DND-41 (cell line): ENCODE results near the gene HNRNPAB.

Experiments used
- ATAC-seq: fragments of 200-7000 bp; cut with Tn5 transposase; 3 replicates; pipeline ENCODE4 v1.9.1; 2021; ENCODE audit warnings: low read depth; ENCODE audit not compliant: insufficient read depth
- DNase-seq: peaks from one replicate; pipeline ENCODE4 v3.0.0-alpha.2; 2020
- H2AFZ ChIP-seq: 2 replicates; pipeline ENCODE4 v1.6.0; 2012; ENCODE audit warnings: low read depth, low read length
- H3K27ac ChIP-seq: 2 replicates; pipeline ENCODE4 v1.5.1; 2012; ENCODE audit warnings: low read length, inconsistent platforms
- H3K27me3 ChIP-seq: fragments of 200-600 bp; sonication (generic); 2 replicates; pipeline ENCODE4 v1.6.0; 2012; ENCODE audit warnings: low read length, mild to moderate bottlenecking, inconsistent platforms; ENCODE audit not compliant: insufficient read depth, poor library complexity
- H3K36me3 ChIP-seq: 2 replicates; pipeline ENCODE4 v1.5.1; 2012; ENCODE audit warnings: low read length, inconsistent platforms; ENCODE audit not compliant: insufficient read depth
- H3K4me1 ChIP-seq: 2 replicates; pipeline ENCODE4 v1.5.1; 2012; ENCODE audit warnings: mild to moderate bottlenecking, low read length; ENCODE audit not compliant: insufficient read depth
- H3K4me2 ChIP-seq: 2 replicates; pipeline ENCODE4 v1.6.0; 2012; ENCODE audit warnings: mild to moderate bottlenecking, moderate library complexity, low read length, inconsistent platforms; ENCODE audit not compliant: insufficient read depth
- H3K4me3 ChIP-seq, 2 experiments: fragments of 200-600 bp in 1 of 2; shearing (Covaris generic) in 1 of 2; 2 replicates each; pipeline ENCODE4 v1.5.1; 2012 to 2016; ENCODE audit warnings: inconsistent platforms in 2 of 2, low read length in 2 of 2, mild to moderate bottlenecking in 2 of 2, low read depth in 1 of 2, moderate library complexity in 1 of 2
- H3K79me2 ChIP-seq: 2 replicates; pipeline ENCODE4 v1.6.0; 2012; ENCODE audit warnings: low read length, inconsistent platforms; ENCODE audit not compliant: insufficient read depth
- H3K9ac ChIP-seq: 2 replicates; pipeline ENCODE4 v1.6.0; 2012; ENCODE audit warnings: low read depth, mild to moderate bottlenecking, inconsistent platforms, low read length, moderate library complexity
- H3K9me3 ChIP-seq: 2 replicates; pipeline ENCODE4 v1.5.1; 2012; ENCODE audit warnings: low read length, moderate library complexity, mild to moderate bottlenecking, inconsistent platforms; ENCODE audit not compliant: insufficient read depth, severe bottlenecking
- H4K20me1 ChIP-seq: 2 replicates; pipeline ENCODE4 v1.6.0; 2012; ENCODE audit warnings: low read length; ENCODE audit not compliant: insufficient read depth
- EZH2 ChIP-seq: IDR thresholded peaks from 3 replicates; pipeline ENCODE4 v1.6.1; 2012; ENCODE audit warnings: borderline replicate concordance, low read depth, mild to moderate bottlenecking, moderate library complexity, low read length, inconsistent platforms; ENCODE audit not compliant: severe bottlenecking
- TF ChIP-seq, protein P1 (sequence below): IDR thresholded peaks from 2 replicates; pipeline ENCODE4 v1.5.1; 2012; ENCODE audit warnings: borderline replicate concordance, low read length, moderate library complexity, mild to moderate bottlenecking; ENCODE audit not compliant: poor library complexity, severe bottlenecking; ENCODE audit errors: extremely low read depth

HNRNPAB gene

DNA sequence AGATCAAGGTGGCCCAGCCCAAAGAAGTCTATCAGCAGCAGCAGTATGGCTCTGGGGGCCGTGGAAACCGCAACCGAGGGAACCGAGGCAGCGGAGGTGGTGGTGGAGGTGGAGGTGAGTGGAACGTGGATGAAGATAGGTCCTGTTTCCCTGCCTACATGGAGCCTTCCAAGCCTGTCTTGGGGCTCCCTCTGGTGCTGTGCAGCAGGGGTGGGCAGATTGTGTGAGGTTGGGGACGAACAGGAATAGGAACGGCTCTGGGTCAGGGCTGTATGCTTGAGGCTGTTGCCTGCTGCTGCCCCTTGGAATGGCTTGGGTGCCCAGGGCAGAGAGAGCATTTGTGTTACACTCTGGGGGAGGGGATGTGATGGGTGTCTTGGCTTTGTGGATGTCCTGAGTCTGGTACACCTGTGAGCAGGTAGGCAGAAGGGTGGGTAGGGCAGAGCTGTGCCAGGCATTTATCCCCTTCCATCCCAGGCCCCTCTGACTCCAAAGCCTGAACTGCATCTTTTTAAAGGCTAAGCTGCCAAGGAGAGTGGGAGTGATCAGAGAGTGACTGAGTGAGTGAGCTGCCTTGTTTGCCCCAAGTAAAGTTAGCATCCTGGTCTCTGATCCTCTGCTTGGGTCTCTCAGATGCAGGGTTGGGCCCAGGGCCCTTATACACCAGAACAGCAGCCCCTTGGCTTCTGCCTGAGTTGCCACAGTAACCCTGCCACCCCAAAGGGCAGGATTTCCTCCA lies 5.2 kb downstream of the HNRNPAB start:
- Histone ChIP-seq H3K27me3 (no peaks in the 10 kb centered on the region), H3K9me3 (no peaks in the 10 kb centered on the region), H2AFZ (no peak overlapping the region), H3K4me1 (peaks cover 40% of the 10 kb centered on the region), H3K4me3 (no peak overlapping the region), H3K9ac (no peak overlapping the region), H3K36me3 (peaks cover 92% of the 10 kb centered on the region), H3K79me2 (peaks cover 83% of the 10 kb centered on the region), H3K4me2 (peak overlapping the region; percentile 38; the same call in 1 of the 2 replicates), H4K20me1 (peaks cover 92% of the 10 kb centered on the region), H3K27ac (no peak overlapping the region)
- TF ChIP-seq EZH2: no peak
- TF ChIP-seq, protein P1, sequence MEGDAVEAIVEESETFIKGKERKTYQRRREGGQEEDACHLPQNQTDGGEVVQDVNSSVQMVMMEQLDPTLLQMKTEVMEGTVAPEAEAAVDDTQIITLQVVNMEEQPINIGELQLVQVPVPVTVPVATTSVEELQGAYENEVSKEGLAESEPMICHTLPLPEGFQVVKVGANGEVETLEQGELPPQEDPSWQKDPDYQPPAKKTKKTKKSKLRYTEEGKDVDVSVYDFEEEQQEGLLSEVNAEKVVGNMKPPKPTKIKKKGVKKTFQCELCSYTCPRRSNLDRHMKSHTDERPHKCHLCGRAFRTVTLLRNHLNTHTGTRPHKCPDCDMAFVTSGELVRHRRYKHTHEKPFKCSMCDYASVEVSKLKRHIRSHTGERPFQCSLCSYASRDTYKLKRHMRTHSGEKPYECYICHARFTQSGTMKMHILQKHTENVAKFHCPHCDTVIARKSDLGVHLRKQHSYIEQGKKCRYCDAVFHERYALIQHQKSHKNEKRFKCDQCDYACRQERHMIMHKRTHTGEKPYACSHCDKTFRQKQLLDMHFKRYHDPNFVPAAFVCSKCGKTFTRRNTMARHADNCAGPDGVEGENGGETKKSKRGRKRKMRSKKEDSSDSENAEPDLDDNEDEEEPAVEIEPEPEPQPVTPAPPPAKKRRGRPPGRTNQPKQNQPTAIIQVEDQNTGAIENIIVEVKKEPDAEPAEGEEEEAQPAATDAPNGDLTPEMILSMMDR: peak; percentile 14
- ATAC-seq (no peak), DNase-seq (no peak)

DNA sequence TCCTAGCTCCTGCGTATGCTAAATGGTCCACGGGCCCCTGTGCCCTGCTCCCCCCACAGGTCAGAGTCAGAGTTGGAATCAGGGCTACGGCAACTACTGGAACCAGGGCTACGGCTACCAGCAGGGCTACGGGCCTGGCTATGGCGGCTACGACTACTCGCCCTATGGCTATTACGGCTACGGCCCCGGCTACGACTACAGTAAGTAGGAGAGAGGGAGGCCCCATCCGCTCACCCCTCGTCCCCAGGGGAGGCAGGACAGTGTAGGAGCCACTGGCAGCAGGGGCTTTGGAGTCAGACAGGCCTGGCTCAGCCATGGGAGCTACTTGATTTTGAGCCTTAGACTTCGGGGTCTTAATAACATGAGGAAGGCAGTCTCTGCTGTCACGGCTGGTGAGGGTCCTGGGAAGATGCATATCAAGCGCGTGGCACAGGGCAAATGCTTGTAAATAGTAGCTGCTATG lies 5.8 kb downstream of the HNRNPAB start:
- Histone ChIP-seq H3K79me2 (peaks cover 77% of the 10 kb centered on the region), H3K36me3 (peaks cover 98% of the 10 kb centered on the region), H2AFZ (no peak overlapping the region), H4K20me1 (peaks cover 97% of the 10 kb centered on the region), H3K9me3 (no peaks in the 10 kb centered on the region), H3K27ac (no peak overlapping the region), H3K4me3 (no peak overlapping the region), H3K27me3 (no peaks in the 10 kb centered on the region), H3K4me2 (0 out of 2 replicates have a peak overlapping the region, but pooled peaks have one; percentile 38), H3K4me1 (peaks cover 40% of the 10 kb centered on the region), H3K9ac (no peak overlapping the region)
- TF ChIP-seq, protein P1: no peak
- TF ChIP-seq EZH2: no peak
- DNase-seq (no peak), ATAC-seq (no peak)

DNA sequence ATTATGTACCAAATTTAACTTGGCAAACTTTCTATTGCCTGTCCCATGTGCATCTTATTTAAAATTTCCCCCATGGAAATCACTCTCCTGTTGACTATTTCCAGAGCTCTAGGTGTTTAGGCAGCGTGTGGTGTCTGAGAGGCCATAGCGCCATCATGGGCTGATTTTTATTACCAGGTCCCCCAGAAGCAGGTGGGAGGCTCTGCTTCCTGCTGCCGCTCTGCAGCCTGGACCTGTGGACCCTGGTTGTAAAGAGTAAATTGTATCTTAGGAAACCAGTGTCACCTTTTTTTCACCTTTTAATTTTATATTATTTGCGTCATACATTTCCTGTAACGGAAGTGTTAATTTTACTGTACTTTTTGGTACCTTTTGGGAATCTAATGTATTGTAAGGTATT lies 6.4 kb downstream of the HNRNPAB start:
- no peaks in the 10 kb centered on the region for H3K27me3 ChIP-seq
- no peak overlapping the region for H3K27ac ChIP-seq
- peaks cover 99% of the 10 kb centered on the region for H3K36me3 ChIP-seq
- no peak overlapping the region for H3K9ac ChIP-seq
- H3K4me3 ChIP-seq: no peak overlapping the region
- H2AFZ ChIP-seq: no peak overlapping the region
- DNase-seq: no peak
- peaks cover 38% of the 10 kb centered on the region for H3K4me1 ChIP-seq
- H3K4me2 ChIP-seq: no peak overlapping the region
- H4K20me1 ChIP-seq: peaks cover 97% of the 10 kb centered on the region
- no peak for TF ChIP-seq EZH2
- TF ChIP-seq, protein P1: no peak
- ATAC-seq: no peak
- peaks cover 72% of the 10 kb centered on the region for H3K79me2 ChIP-seq
- no peaks in the 10 kb centered on the region for H3K9me3 ChIP-seq
